COLO829 (cell line): ENCODE results near the gene WFDC12.
A peak's percentile ranks its signal among the peaks of the same experiment; 100 is the strongest.

Source experiments
- DNase-seq: peaks from one replicate; pipeline ENCODE4 v3.0.0; 2012; ENCODE audit warnings: low spot score

Gene WFDC12

GRCh38 chr20:45114465-45115385 lies 9.5 kb downstream of the WFDC12 start, which contains the start of gene WFDC5:
Gene WFDC5 (minus strand): TSS chr20:45115174. CDS start chr20:45115083, 91 bp downstream.
- DNase-seq = no peak

GRCh38 chr20:45113865-45114264 lies 10.4 kb downstream of the WFDC12 start:
- no peak for DNase-seq

- no peak for DNase-seq
Measured at GRCh38 chr20:45112754-45113153, 11.5 kb downstream of the WFDC12 start.

- no peak for DNase-seq
Measured at GRCh38 chr20:45111799-45112471, 12.3 kb downstream of the WFDC12 start.

GRCh38 chr20:45111285-45111684 lies 13.0 kb downstream of the WFDC12 start:
- no peak for DNase-seq

- no peak for DNase-seq
Measured at GRCh38 chr20:45110301-45110700, 14.0 kb downstream of the WFDC12 start.

GRCh38 chr20:45109634-45110033 lies 14.6 kb downstream of the WFDC12 start:
- no peak for DNase-seq

- DNase-seq = no peak
Measured at GRCh38 chr20:45105317-45105716, 18.9 kb downstream of the WFDC12 start.

- DNase-seq = peak; percentile 86
Measured at GRCh38 chr20:45104786-45105185, 19.5 kb downstream of the WFDC12 start.

GRCh38 chr20:45103072-45103471 lies 21.2 kb downstream of the WFDC12 start:
- DNase-seq = no peak

- DNase-seq = no peak
Measured at GRCh38 chr20:45101333-45101850, 22.9 kb downstream of the WFDC12 start.

GRCh38 chr20:45100563-45101245 lies 23.6 kb downstream of the WFDC12 start, which contains the start of gene KCNS1:
Gene KCNS1 (minus strand): TSS chr20:45101127. CDS start chr20:45099236, 1,891 bp downstream.
- DNase-seq = no peak

- no peak for DNase-seq
Measured at GRCh38 chr20:45098103-45098773, 26.0 kb downstream of the WFDC12 start.

- DNase-seq = no peak
Measured at GRCh38 chr20:45097485-45098102, 26.7 kb downstream of the WFDC12 start.

- no peak for DNase-seq
Measured at GRCh38 chr20:45096781-45097180, 27.5 kb downstream of the WFDC12 start.

- DNase-seq = peak; percentile 75
Measured at GRCh38 chr20:45095805-45096238, 28.4 kb downstream of the WFDC12 start.

- no peak for DNase-seq
Measured at GRCh38 chr20:45094864-45095574, 29.2 kb downstream of the WFDC12 start.

GRCh38 chr20:45094201-45094600 lies 30.1 kb downstream of the WFDC12 start:
- DNase-seq = no peak

- DNase-seq = no peak
Measured at GRCh38 chr20:45092898-45093297, 31.4 kb downstream of the WFDC12 start.

GRCh38 chr20:45091366-45091765 lies 32.9 kb downstream of the WFDC12 start:
- DNase-seq = no peak
